Psoas muscle (tissue), 8 donors: ENCODE measurements around the gene TGFBR3L. TPM values are rescaled to one million over a fixed set of nuclear protein-coding genes. Genes with fewer than 3 reads are reported as not detected.

ENCODE experiments used
- ATAC-seq, 4 donors: fragments of 200-7000 bp; cut with Tn5 transposase; one replicate each; pipeline ENCODE4 v1.9.1; 2020; ENCODE audit warnings: moderate library complexity in 3 of 4, mild to moderate bottlenecking in 2 of 4
- DNase-seq, 2 donors: peaks; one replicate each; pipeline ENCODE4 v3.0.0-alpha.2; 2020
- H3K27ac ChIP-seq: fragments of 200-600 bp; one replicate; pipeline ENCODE4 v1.8.0; 2022
- H3K27me3 ChIP-seq, 3 donors: fragments of 200-600 bp in 1 of 3; one replicate each; pipeline versions ENCODE4 v1.6.1 to v1.8.0; 2013 to 2022; ENCODE audit warnings: low read length in 2 of 3, mild to moderate bottlenecking in 2 of 3, moderate library complexity in 1 of 3; ENCODE audit not compliant: insufficient read depth in 3 of 3
- H3K36me3 ChIP-seq, 2 donors: fragments of 200-600 bp in 1 of 2; one replicate each; pipeline versions ENCODE4 v1.6.1 to v1.8.0; 2013 to 2022; ENCODE audit warnings: low read depth in 1 of 2, mild to moderate bottlenecking in 1 of 2, moderate library complexity in 1 of 2; ENCODE audit not compliant: insufficient read depth in 1 of 2
- H3K4me1 ChIP-seq: fragments of 200-600 bp; one replicate; pipeline ENCODE4 v1.8.0; 2022
- H3K4me3 ChIP-seq: fragments of 200-600 bp; one replicate; pipeline ENCODE4 v1.8.0; 2022; ENCODE audit warnings: mild to moderate bottlenecking
- H3K9me3 ChIP-seq: fragments of 200-600 bp; one replicate; pipeline ENCODE4 v1.8.0; 2022
- WGBS, 3 donors: extraction: QIAGEN DNeasy Blood & Tissue Kit; methylation state at CpG; one replicate each; pipeline versions ENCODE4 v1.1.6 to v1.1.7; 2013; 5-methylcytosine and 5-hydroxymethylcytosine counted together
- intact Hi-C, 2 donors: fragments of 100-400 bp; cut with DNase I; formaldehyde crosslinking; loops; one replicate each; pipeline versions ENCODE4 v1.11.0 to v1.14.2; 2022
- polyA plus RNA-seq, 3 donors: library from polyadenylated mRNA; stranded (reverse); fragments of 200-250 nt; gene quantifications; one replicate each; pipeline ENCODE4 v1.2.3, GENCODE V29; 2013
- total RNA-seq, 4 donors: library from RNA; stranded (reverse); fragmentation: NEBNext Ultra II Directional in 2 of 4; extraction: Animal tissue kit (Norgen Biotek cat#: 25700) in 2 of 4; gene quantifications; one replicate each; pipeline versions ENCODE4 v1.2.1 to v1.2.4, GENCODE V29; 2021 to 2023
- TF ChIP-seq, protein P1 (sequence below): fragments of 200-600 bp; IDR thresholded peaks from one replicate; pipeline ENCODE4 v1.8.0; 2022; ENCODE audit warnings: antibody characterized with exemption
- donor health status: healthy with polysubstance abuse.
- donor health status: DM: no; HTN: no; CAD: no; lungs with moderate emphysema.
- donor health status: Bipolar disorder and iron deficiency.
- donor health status: healthy.
- donor health status: DM: yes; HTN: yes; CAD: no.
- donor health status: DM: no; HTN: no; CAD: no.
- donor health status: DM: no; HTN: no; CAD: no.
- donor health status: DM: yes; HTN: yes; CAD: no.

TGFBR3L gene
- total and polyA plus RNA-seq, 7 donors = 1.2 to 13.0 (median 4.5) TPM

DNA sequence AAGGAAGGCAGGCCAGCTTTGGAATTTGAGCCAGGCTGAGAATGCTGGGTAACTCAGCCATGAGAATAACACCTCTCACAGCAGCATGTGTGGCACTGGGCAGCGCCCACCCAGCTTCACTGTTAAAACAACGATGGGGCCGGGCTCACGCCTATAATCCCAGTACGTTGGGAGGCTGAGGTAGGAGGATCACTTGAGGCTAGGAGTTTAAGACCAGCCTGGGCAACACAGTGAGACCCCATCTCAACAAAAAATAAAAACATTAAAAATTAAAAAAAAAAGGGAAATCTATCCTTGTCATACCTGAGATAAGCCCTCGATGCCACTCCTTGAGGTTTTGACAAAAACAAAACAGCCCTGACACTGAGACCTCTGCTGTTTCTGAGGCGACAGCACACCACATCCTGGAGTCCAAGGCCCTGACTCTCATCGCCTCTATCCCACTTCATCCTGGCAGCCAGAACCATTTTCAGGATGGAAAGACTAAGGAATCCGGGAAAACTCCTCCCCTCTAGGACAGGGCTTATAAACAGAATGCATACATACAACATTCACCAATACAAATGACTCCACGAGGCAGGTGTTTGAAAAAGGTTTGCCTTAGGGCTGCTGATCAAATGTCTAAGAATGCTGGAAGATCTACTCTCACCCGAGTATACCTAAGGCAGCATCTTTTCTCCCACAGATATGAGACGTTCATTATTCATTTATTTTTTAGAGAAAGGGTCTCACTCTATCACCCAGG is 51.5 kb downstream of the TGFBR3L start:
- intact Hi-C loops = no loop called here
- no peak for DNase-seq

DNA sequence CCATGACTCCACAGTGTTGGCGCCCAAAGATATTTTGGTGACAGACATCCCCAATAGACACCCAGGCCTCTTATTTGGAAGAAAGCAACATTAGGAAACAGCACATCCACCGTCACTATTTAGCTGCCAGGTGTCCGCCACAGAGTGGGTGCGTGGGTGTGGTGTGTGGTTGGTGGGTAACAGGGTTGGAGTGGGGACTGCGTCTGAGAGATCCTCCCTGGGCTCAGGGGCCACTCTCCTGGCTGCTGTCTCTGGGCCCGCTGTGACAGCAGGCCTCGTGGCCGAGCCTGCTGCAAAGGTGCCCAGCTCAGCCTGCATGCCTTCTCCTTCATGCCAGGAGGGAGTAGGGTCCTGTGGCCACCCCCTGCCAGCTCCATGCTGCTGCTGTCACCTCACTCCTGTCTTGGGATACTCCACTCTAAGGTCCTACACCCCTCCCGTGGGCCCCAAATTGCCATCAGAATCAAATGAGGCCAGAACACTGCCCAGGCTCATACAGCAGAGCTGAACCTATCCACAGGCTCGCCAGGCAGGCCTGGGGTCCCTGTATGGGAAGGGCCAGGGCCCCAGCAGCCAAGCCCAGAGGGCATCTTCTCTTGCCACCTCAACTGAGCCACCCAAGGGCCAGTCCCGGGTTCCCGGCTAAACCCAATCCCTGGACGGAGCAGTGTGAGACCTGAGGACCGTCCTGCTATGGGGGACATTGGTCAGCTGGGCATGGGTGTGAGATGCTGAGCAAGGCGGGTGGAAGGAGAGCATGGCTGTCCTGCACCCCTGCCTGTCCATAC is 53.6 kb downstream of the TGFBR3L start:
- intact Hi-C loops = no loop called here
- H3K9me3 ChIP-seq = no peaks in the 10 kb centered on the region
- TF ChIP-seq, protein P1, sequence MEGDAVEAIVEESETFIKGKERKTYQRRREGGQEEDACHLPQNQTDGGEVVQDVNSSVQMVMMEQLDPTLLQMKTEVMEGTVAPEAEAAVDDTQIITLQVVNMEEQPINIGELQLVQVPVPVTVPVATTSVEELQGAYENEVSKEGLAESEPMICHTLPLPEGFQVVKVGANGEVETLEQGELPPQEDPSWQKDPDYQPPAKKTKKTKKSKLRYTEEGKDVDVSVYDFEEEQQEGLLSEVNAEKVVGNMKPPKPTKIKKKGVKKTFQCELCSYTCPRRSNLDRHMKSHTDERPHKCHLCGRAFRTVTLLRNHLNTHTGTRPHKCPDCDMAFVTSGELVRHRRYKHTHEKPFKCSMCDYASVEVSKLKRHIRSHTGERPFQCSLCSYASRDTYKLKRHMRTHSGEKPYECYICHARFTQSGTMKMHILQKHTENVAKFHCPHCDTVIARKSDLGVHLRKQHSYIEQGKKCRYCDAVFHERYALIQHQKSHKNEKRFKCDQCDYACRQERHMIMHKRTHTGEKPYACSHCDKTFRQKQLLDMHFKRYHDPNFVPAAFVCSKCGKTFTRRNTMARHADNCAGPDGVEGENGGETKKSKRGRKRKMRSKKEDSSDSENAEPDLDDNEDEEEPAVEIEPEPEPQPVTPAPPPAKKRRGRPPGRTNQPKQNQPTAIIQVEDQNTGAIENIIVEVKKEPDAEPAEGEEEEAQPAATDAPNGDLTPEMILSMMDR = no peak
- peak in 1 of 2 donors; percentile 41 for DNase-seq
- H3K4me3 ChIP-seq = no peak overlapping the region
- no peak overlapping the region for H3K27ac ChIP-seq
- no peaks in the 10 kb centered on the region for H3K27me3 ChIP-seq
- H3K36me3 ChIP-seq = peaks cover 9 to 93% of the 10 kb centered on the region in 2 donors
- 86 to 92% (median 91%) methylated on average over 15 of the region's 15 CpGs for WGBS, 3 donors
- no peak for ATAC-seq
- H3K4me1 ChIP-seq = no peaks in the 10 kb centered on the region

More for the DNA sequence above, 51.5 kb downstream of the TGFBR3L start:
- Histone ChIP-seq H3K9me3 (no peaks in the 10 kb centered on the region), H3K36me3 (peaks cover 9 to 94% of the 10 kb centered on the region in 2 donors), H3K27me3 (no peaks in the 10 kb centered on the region), H3K4me3 (no peak overlapping the region), H3K4me1 (no peaks in the 10 kb centered on the region), H3K27ac (no peak overlapping the region)
- WGBS, 3 donors = 87 to 89% (median 89%) methylated on average over 12 of the region's 12 CpGs
- TF ChIP-seq, protein P1 = no peak
- peak in 1 of 4 donors; percentile 19 for ATAC-seq

Other genes starting within 250 kb of the TGFBR3L start
- under 1 TPM in 2 of 4 donors, not detected in 2; 0.48 to 0.57 TPM for gene RETN, start 245.8 kb upstream of the TGFBR3L start, total RNA-seq
- gene RETN, start 245.8 kb upstream of the TGFBR3L start, polyA plus RNA-seq = 1 to 10 TPM in 2 of 3 donors, under 1 TPM in 1; 0.46 to 4.7 (median 2.1) TPM
- gene MCEMP1, start 237.7 kb upstream of the TGFBR3L start, total RNA-seq = under 1 TPM; 0.18 to 0.54 (median 0.28) TPM
- gene MCEMP1, start 237.7 kb upstream of the TGFBR3L start, polyA plus RNA-seq = under 1 TPM in 2 of 3 donors, not detected in 1; 0.21 to 0.35 TPM
- gene TRAPPC5, start 234.0 kb upstream of the TGFBR3L start, total RNA-seq = 100 to 1,000 TPM in 3 of 4 donors, 10 to 100 TPM in 1; 83.4 to 164 (median 104) TPM
- 100 to 1,000 TPM in 1 of 3 donors, 10 to 100 TPM in 2; 40.6 to 125 (median 66.8) TPM for gene TRAPPC5, start 234.0 kb upstream of the TGFBR3L start, polyA plus RNA-seq
- gene FCER2, start 212.7 kb upstream of the TGFBR3L start, total RNA-seq = under 1 TPM in 2 of 4 donors, not detected in 2; 0.34 to 0.54 TPM
- gene FCER2, start 212.7 kb upstream of the TGFBR3L start, polyA plus RNA-seq = under 1 TPM in 2 of 3 donors, not detected in 1; 0.06 to 0.10 TPM
- gene CLEC4G, start 182.7 kb upstream of the TGFBR3L start, total RNA-seq = under 1 TPM in 3 of 4 donors, not detected in 1; 0.38 to 0.69 (median 0.50) TPM
- gene CLEC4G, start 182.7 kb upstream of the TGFBR3L start, polyA plus RNA-seq = under 1 TPM in 2 of 3 donors, not detected in 1; 0.08 to 0.14 TPM
- gene CD209, start 167.3 kb upstream of the TGFBR3L start, total RNA-seq = 10 to 100 TPM in 1 of 4 donors, 1 to 10 TPM in 3; 2.7 to 13.8 (median 3.0) TPM
- gene CD209, start 167.3 kb upstream of the TGFBR3L start, polyA plus RNA-seq = under 1 TPM; 0.11 to 0.42 (median 0.30) TPM
- not detected for gene CLEC4M, start 151.6 kb upstream of the TGFBR3L start, total RNA-seq
- not detected for gene CLEC4M, start 151.6 kb upstream of the TGFBR3L start, polyA plus RNA-seq
- 10 to 100 TPM; 13.9 to 25.9 (median 22.2) TPM for gene EVI5L, start 84.6 kb upstream of the TGFBR3L start, total RNA-seq
- gene EVI5L, start 84.6 kb upstream of the TGFBR3L start, polyA plus RNA-seq = 10 to 100 TPM in 2 of 3 donors, 1 to 10 TPM in 1; 5.8 to 10.7 (median 10.0) TPM
- gene PRR36, start 40.4 kb upstream of the TGFBR3L start, total RNA-seq = not detected
- gene PRR36, start 40.4 kb upstream of the TGFBR3L start, polyA plus RNA-seq = not detected
- under 1 TPM; 0.07 to 0.26 (median 0.15) TPM for gene LRRC8E, start 26.3 kb upstream of the TGFBR3L start, total RNA-seq
- gene LRRC8E, start 26.3 kb upstream of the TGFBR3L start, polyA plus RNA-seq = under 1 TPM in 2 of 3 donors, not detected in 1; 0.03 to 0.10 TPM
- 10 to 100 TPM; 42.7 to 72.5 (median 55.5) TPM for gene MAP2K7, start 11.0 kb upstream of the TGFBR3L start, total RNA-seq
- gene MAP2K7, start 11.0 kb upstream of the TGFBR3L start, polyA plus RNA-seq = 10 to 100 TPM; 35.4 to 43.9 (median 40.0) TPM
- gene SNAPC2, start 5.5 kb downstream of the TGFBR3L start, total RNA-seq = 1 to 10 TPM; 4.6 to 8.7 (median 6.7) TPM
- gene SNAPC2, start 5.5 kb downstream of the TGFBR3L start, polyA plus RNA-seq = 10 to 100 TPM in 2 of 3 donors, 1 to 10 TPM in 1; 8.4 to 16.0 (median 10.2) TPM
- gene CTXN1, start 11.3 kb downstream of the TGFBR3L start, total RNA-seq = under 1 TPM in 1 of 4 donors, not detected in 3; 0.30 TPM
- under 1 TPM in 2 of 3 donors, not detected in 1; 0.04 to 0.25 TPM for gene CTXN1, start 11.3 kb downstream of the TGFBR3L start, polyA plus RNA-seq
- 10 to 100 TPM; 67.0 to 95.8 (median 80.0) TPM for gene TIMM44, start 28.8 kb downstream of the TGFBR3L start, total RNA-seq
- 100 to 1,000 TPM in 2 of 3 donors, 10 to 100 TPM in 1; 95.1 to 173 (median 119) TPM for gene TIMM44, start 28.8 kb downstream of the TGFBR3L start, polyA plus RNA-seq
- 10 to 100 TPM; 44.5 to 57.9 (median 48.0) TPM for gene ELAVL1, start 90.8 kb downstream of the TGFBR3L start, total RNA-seq
- gene ELAVL1, start 90.8 kb downstream of the TGFBR3L start, polyA plus RNA-seq = 10 to 100 TPM; 22.3 to 41.6 (median 41.4) TPM
- gene CCL25, start 137.9 kb downstream of the TGFBR3L start, total RNA-seq = not detected
- gene CCL25, start 137.9 kb downstream of the TGFBR3L start, polyA plus RNA-seq = under 1 TPM in 1 of 3 donors, not detected in 2; 0.22 TPM
- gene FBN3, start 234.8 kb downstream of the TGFBR3L start, total RNA-seq = under 1 TPM in 2 of 4 donors, not detected in 2; 0.02 to 0.51 TPM
- gene FBN3, start 234.8 kb downstream of the TGFBR3L start, polyA plus RNA-seq = under 1 TPM; 0.01 to 0.12 (median 0.01) TPM